Right hindlimb (tissue), 1 donor: Measurements from ENCODE around the gene AKT1.

Experiments
- DNase-seq: peaks from one replicate; pipeline ENCODE4 v3.0.0-alpha.2; 2018

AKT1 gene

GRCh38 chr14:104784846-104785707, 10.5 kb downstream of the AKT1 start:
- DNase-seq: no peak

DNA sequence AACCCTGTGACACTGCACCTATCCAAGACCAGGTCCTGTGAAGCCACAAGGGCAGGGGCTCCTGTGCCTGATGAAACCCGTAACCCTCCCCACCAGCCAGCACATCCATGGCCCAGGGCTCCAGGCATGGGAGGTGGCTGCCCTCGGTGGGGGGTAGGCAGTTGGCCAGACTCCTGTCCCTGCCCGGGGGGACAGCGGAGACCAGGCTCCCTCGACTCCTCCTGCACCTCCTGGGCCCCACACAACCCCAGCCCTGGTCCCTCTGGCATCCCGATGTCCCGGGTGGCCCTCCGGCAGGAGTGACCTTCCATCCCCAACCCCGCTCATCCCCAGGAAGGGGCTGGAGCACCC, 11.4 kb downstream of the AKT1 start:
- DNase-seq: no peak

GRCh38 chr14:104783484-104784217, 11.9 kb downstream of the AKT1 start:
- DNase-seq: no peak

DNA sequence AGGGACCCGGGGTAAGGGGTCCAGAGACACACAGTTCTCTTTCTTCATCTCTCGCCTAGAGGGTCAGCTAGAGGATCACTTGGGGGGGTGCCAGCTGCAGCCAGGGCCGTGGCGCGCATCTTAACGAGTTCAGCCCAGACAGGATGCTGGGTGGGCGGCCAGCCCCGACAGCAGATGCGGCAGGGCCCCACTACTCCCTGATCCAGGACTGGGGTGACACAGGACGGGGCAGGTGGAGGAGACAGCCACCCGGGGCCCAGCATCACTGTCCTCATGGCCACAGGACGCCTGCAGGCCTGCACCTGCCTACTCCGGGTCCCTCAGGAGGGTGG, 12.8 kb downstream of the AKT1 start:
- no peak for DNase-seq

- no peak for DNase-seq
Measured at GRCh38 chr14:104782086-104782807, 13.3 kb downstream of the AKT1 start.

DNA sequence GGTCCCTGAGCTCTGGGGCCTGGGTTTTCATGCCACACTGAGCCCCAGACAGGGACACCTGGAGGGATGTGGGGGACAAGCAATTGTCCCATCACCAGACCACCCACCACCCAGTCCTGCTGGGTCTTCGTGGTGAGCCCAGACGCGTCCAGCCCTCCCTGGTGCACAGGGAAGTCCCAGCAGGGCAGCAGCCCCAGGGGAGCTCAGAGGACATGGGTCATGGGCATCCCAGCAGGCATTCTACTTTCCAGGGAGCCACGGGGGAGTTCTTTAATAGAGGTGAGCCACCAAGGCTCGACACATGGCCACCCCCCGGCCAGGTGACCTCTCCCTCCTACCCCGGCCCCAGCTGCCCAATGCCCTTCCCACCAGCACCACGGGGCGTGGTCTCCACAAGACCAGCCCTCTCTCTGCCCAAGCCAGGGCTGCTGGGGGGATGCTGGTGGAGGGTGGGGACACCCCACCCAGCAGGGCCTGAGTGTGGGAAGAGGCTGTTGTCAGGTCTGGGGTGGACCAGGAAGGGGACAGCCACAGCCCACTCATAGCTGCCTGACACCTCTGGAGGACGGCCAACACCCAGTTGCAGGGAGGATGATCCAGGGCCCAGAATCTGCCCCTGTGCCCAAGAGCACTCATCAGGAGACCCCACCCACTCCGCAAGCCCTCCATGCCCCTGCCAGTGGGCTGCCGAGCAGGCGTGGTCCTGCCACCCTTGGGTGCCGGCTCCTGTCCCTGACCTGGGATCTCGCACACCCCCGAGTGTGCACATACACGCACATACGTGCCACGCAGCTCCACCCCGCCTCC, 14.1 kb downstream of the AKT1 start:
- no peak for DNase-seq

DNA sequence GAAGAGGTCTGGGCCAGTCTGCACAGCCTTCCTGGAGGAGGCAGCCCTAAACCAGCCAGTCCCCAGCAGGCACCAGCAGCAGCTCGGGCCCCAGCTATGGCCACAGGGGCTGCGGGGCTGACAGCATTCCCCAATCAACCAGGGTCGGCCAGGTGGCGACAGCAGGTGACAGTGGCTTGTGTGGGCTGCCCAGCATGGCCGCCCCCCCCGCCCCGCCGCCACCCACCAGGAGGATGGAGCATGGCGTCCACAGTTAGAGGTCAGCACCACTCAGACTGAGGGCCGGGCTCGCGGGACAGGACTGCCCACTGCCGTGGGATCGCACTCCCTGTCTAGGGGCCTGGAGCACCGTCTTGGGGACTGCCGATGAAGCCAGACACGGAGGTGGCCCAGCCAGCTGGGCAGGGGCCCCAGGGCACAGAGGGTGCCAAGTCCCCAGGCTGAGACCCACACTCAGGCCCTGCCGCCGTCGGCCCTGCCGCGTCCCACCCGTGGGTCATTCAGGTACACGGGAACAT, 15.0 kb downstream of the AKT1 start:
- DNase-seq: no peak

DNA sequence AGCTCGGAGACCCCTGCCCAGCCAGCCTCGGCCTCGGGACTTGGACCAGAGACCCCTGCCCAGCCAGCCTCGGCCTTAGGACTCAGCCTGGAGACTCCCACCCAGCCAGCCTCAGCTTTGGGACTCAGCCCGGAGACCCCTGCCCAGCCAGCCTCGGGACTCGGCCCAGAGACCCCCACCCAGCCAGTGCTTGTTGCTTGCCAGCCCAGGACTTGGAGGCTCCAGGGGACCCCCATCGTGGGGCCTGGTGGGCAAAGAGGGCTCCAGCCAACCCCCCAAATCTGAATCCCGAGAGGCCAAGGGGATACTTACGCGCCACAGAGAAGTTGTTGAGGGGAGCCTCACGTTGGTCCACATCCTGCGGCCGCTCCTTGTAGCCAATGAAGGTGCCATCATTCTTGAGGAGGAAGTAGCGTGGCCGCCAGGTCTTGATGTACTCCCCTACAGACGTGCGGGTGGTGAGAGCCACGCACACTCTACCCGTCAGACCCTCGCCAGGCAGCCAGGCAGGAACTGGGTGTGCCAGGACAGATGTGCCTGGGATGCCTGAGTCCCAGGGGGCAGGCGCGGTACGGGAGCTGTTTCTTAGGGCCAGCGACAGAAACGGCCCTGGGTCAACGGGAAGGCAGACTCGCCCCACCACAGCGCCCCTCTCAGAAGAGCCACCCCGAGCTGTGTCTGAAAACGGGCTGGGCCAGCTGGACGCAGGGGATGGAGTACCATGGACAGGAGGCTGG, 15.6 kb downstream of the AKT1 start:
- DNase-seq: no peak

DNA sequence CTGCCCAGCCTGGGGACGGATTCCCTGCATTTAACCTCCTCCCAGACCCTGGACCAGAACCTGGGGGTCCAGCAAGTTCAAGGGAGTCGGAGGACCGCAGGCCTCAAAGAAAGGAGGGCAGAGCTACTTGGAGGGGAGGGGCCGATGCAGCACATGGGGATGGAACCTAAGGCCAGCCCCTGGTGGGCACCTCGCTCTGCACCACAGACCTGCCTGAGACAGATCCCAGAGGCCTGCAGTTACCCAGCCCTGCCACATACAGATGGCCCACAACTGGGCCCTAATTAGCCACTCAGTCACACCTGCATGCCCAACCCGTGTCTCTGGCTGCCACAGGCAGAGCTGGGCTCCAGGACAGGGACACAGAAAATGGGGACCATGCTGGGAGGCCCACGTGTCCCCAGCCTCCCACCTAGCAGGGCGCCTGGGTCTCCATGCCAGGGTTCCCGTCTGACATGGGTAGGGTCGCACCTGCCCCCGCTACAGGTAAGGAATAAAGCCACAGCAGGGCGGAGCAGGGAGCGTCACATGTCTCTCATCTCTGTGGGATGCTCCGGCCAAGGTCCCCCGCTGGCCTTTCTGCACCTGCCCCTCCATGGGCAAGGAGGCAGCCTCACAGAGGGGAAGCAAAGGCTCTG, 16.7 kb downstream of the AKT1 start:
- no peak for DNase-seq

DNA sequence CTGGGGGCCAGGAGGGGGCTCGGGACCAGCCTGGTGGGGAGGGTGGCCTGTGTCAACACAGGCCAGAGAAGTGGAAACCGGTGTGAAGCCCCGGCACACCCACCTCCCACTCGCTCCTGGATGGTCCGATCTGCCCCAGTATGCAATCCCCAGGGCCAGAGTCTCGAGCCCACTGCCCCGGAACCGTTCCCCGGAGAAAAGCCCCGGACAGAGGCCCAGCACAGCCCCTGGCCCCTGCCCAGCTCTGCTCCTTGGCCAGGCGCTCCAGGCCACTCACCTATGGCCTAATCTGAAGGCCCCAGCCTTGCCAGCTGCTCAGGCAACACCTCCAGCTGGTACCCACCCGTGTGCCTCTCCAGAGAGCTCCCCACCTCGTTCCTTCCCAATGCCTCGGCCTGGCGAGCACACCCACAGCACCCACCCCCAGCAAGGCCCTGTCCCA, 17.7 kb downstream of the AKT1 start:
- DNase-seq: no peak

GRCh38 chr14:104776961-104777807, 18.4 kb downstream of the AKT1 start:
- no peak for DNase-seq

DNA sequence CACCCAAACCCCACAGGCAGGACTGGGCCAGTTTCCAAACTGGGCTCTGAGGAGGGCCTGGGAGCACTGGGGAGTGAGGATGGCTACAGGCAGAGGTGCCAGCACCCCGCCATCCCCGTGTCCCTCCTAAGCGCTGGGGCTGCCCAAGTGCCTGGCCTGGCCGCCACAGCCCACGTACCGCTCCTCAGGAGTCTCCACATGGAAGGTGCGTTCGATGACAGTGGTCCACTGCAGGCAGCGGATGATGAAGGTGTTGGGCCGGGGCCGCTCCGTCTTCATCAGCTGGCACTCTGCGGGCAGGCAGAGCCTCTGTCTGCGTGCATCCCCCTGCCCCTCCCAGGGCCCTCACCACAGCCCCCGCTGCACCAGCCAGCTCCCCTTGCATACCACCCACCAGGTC, 19.1 kb downstream of the AKT1 start:
- DNase-seq: no peak

DNA sequence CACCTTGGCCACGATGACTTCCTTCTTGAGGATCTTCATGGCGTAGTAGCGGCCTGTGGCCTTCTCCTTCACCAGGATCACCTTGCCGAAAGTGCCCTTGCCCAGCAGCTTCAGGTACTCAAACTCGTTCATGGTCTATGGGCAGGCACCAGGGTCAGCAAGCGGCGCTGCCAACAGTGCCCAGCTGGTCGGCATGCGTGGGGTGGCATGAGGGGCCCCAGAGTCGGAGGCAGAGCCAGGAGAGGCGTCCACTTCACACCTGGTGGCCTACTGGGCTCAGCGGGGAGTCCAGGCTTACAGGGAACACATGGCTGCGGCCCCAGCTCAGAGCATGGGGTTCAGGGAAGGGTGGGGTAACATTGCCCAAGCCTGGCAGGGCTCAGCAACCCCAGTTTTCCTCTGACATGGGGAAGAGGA, 20.5 kb downstream of the AKT1 start:
- DNase-seq: no peak

GRCh38 chr14:104774453-104775072, 21.0 kb downstream of the AKT1 start:
- DNase-seq: no peak

GRCh38 chr14:104773505-104774452, 21.8 kb downstream of the AKT1 start:
- no peak for DNase-seq

- no peak for DNase-seq
Measured at GRCh38 chr14:104772707-104773504, 22.6 kb downstream of the AKT1 start.

- DNase-seq: no peak
Measured at GRCh38 chr14:104771918-104772706, 23.4 kb downstream of the AKT1 start.
